Amniotic stem cell (primary cell): ENCODE data around the gene DHX16.
"Not testable (repeated sequence)": the region's sequence is repeated elsewhere in the genome, so short reads cannot be mapped to it uniquely, and the experiment has no call there.

Source experiments
- DNase-seq: peaks from one replicate; lab custom pipeline; 2025; lab: John Stamatoyannopoulos, UW

The DHX16 gene

GRCh38 chr6:30672445-30673253, at the start of gene DHX16:
TSS of gene DHX16 (minus strand) at chr6:30673006. CDS start at chr6:30672841, 165 bp downstream.
- peak; percentile 95 for DNase-seq

- not testable (repeated sequence) for DNase-seq
Measured at GRCh38 chr6:30722025-30722279, 49.1 kb upstream of the DHX16 start.

- peak; percentile 74 for DNase-seq
Measured at GRCh38 chr6:30721198-30722024, 48.6 kb upstream of the DHX16 start.

- no peak for DNase-seq
Measured at GRCh38 chr6:30720738-30721197, 48.0 kb upstream of the DHX16 start.

- peak; percentile 97 for DNase-seq
Measured at GRCh38 chr6:30719791-30720737, 47.3 kb upstream of the DHX16 start, which contains the start of gene TUBB. TSS of gene TUBB (plus strand) at chr6:30720352. CDS start at chr6:30720507, 155 bp downstream.

- DNase-seq = no peak
Measured at GRCh38 chr6:30719356-30719755, 46.5 kb upstream of the DHX16 start.

- DNase-seq = not testable (repeated sequence)
Measured at GRCh38 chr6:30717845-30718720, 45.3 kb upstream of the DHX16 start.

- peak; percentile 99 for DNase-seq
Measured at GRCh38 chr6:30717129-30717844, 44.5 kb upstream of the DHX16 start, which contains the start of gene MDC1. TSS of gene MDC1 (minus strand) at chr6:30717281. CDS start at chr6:30715175, 2,106 bp downstream.

GRCh38 chr6:30716879-30717128, 44.0 kb upstream of the DHX16 start:
- DNase-seq = no peak

GRCh38 chr6:30714263-30714662, 41.5 kb upstream of the DHX16 start:
- DNase-seq = no peak

GRCh38 chr6:30712441-30712945, 39.7 kb upstream of the DHX16 start:
- DNase-seq = no peak

GRCh38 chr6:30711758-30712380, 39.1 kb upstream of the DHX16 start:
- DNase-seq = no peak

- no peak for DNase-seq
Measured at GRCh38 chr6:30709101-30709868, 36.5 kb upstream of the DHX16 start.

GRCh38 chr6:30707281-30707850, 34.6 kb upstream of the DHX16 start:
- DNase-seq = no peak

GRCh38 chr6:30705620-30706019, 32.8 kb upstream of the DHX16 start:
- no peak for DNase-seq

- DNase-seq = no peak
Measured at GRCh38 chr6:30703821-30704220, 31.0 kb upstream of the DHX16 start.

GRCh38 chr6:30703011-30703410, 30.2 kb upstream of the DHX16 start:
- no peak for DNase-seq

- no peak for DNase-seq
Measured at GRCh38 chr6:30700340-30700739, 27.5 kb upstream of the DHX16 start.

GRCh38 chr6:30696432-30696831, 23.6 kb upstream of the DHX16 start:
- no peak for DNase-seq
